T-helper 17 cell (primary cell): ENCODE results near the gene POMP. TPM values are rescaled to one million over a fixed set of nuclear protein-coding genes. Genes with fewer than 3 reads are reported as not detected.
"Not testable (repeated sequence)": the region's sequence is repeated elsewhere in the genome, so short reads cannot be mapped to it uniquely, and the experiment has no call there.

Experiments
- ATAC-seq: fragments of 150-1000 bp; cut with Tn5 transposase; 2 replicates; pipeline ENCODE4 v1.10.0; 2021; ENCODE audit warnings: mild to moderate bottlenecking, moderate library complexity
- DNase-seq, 3 donors: peaks; one replicate each; pipeline versions ENCODE4 v3.0.0 to v3.0.0-alpha.2; 2020 to 2021
- H3K9me3 ChIP-seq: one replicate; pipeline ENCODE4 v1.7.0; 2013; ENCODE audit warnings: low read length, mild to moderate bottlenecking; ENCODE audit not compliant: control insufficient read depth, poor library complexity, severe bottlenecking
- H3K27ac Mint-ChIP-seq: one replicate; pipeline ENCODE4 v1.8.0; 2022; ENCODE audit warnings: mild to moderate bottlenecking, moderate library complexity, mixed read lengths
- H3K27me3 Mint-ChIP-seq: one replicate; pipeline ENCODE4 v1.8.0; 2022; ENCODE audit warnings: mixed read lengths
- H3K36me3 Mint-ChIP-seq: one replicate; pipeline ENCODE4 v1.8.0; 2022; ENCODE audit warnings: low read depth, mixed read lengths
- H3K4me1 Mint-ChIP-seq: one replicate; pipeline ENCODE4 v1.8.0; 2022; ENCODE audit warnings: mild to moderate bottlenecking, mixed read lengths
- H3K4me3 Mint-ChIP-seq: one replicate; pipeline ENCODE4 v1.8.0; 2022; ENCODE audit warnings: mild to moderate bottlenecking, moderate library complexity, mixed read lengths
- total RNA-seq, 4 donors: library from RNA in 2 of 4; stranded (reverse) in 2 of 4; gene quantifications; one replicate each; pipeline ENCODE4 v1.2.3 and lab custom pipeline; 2022 to 2026

POMP gene
- total RNA-seq, 2 donors from 2014 or later = 22.9 to 29.4 TPM

GRCh38 chr13:28685892-28686291 lies 27.0 kb downstream of the POMP start:
- no peaks in the 10 kb centered on the region for H3K27me3 Mint-ChIP-seq
- H3K4me3 Mint-ChIP-seq = no peak overlapping the region
- ATAC-seq (no peak), DNase-seq (no peak)
- no peaks in the 10 kb centered on the region for H3K9me3 ChIP-seq
- H3K36me3 Mint-ChIP-seq = no peaks in the 10 kb centered on the region
- peaks cover 4% of the 10 kb centered on the region for H3K4me1 Mint-ChIP-seq
- no peak overlapping the region for H3K27ac Mint-ChIP-seq

DNA sequence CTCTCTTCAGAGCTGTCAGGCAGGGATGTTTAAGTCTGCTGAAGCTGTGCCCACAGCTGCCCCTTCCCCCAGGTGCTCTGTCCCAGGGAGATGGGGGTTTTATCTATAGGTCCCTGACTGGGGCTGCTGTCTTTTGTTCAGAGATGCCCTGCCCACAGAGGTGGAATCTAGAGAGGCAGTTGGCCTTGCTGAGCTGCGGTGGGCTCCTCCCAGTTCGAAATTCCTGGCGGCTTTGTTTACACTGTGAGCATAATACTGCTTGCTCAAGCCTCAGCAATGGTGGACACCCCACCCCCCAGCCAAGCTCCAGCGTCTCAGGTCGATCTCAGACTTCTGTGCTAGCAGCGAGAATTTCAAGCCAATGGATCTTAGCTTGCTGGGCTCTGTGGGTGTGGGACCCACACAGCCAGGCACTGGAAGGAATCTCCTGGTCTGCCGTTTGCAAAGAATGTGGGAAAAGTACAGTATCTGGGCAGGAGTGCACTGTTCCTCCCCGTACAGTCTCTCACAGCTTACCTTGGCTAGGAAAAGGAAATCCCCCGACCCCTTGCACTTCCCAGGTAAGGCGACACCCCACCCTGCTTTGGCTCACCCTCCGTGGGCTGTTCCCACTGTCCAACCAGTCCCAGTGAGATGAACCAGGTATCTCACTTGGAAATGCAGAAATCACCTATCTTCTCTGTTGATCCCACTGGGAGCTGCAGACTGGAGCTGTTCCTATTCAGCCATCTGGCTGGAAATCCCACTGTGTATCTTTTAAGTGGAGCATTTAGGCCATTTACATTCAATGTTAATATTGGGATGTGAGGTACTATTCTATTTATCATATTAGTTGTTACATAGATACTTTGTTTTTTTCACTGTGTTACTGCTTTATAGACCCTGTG lies 34.9 kb downstream of the POMP start:
- H3K4me3 Mint-ChIP-seq, H3K36me3 Mint-ChIP-seq, DNase-seq, ATAC-seq, H3K9me3 ChIP-seq, H3K27me3 Mint-ChIP-seq, H3K27ac Mint-ChIP-seq, H3K4me1 Mint-ChIP-seq: not testable (repeated sequence)

DNA sequence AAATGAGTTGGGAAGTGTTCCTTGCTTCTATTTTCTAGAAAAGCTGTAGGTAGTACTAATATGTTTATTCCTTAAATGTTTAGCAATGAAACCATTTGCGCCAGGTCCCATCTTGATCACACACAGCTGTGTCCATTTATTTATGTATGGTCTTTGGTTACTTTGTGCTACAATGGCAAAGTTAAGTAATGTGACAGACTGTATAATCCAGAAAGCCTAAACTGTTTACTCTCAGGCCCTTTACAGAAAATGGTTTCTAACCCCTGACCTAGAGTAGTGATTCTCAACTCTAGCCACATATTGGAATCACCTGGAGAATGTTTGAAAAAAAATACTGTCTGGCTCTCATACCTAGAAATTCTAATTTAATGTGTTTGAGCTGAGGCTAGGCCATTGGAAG lies 38.5 kb downstream of the POMP start:
- Mint-ChIP-seq H3K27me3 (no peaks in the 10 kb centered on the region), H3K4me1 (no peaks in the 10 kb centered on the region), H3K27ac (no peak overlapping the region), H3K4me3 (no peak overlapping the region), H3K36me3 (peaks cover 10% of the 10 kb centered on the region)
- no peaks in the 10 kb centered on the region for H3K9me3 ChIP-seq
- DNase-seq (no peak), ATAC-seq (no peak)

- H3K9me3 ChIP-seq = no peaks in the 10 kb centered on the region
- H3K27ac Mint-ChIP-seq = no peak overlapping the region
- H3K4me1 Mint-ChIP-seq = no peaks in the 10 kb centered on the region
- ATAC-seq = no peak
- H3K36me3 Mint-ChIP-seq = peaks cover 15% of the 10 kb centered on the region
- no peak overlapping the region for H3K4me3 Mint-ChIP-seq
- H3K27me3 Mint-ChIP-seq = no peaks in the 10 kb centered on the region
- no peak for DNase-seq
Observed at GRCh38 chr13:28699246-28699645, 40.3 kb downstream of the POMP start.

- H3K9me3 ChIP-seq = no peaks in the 10 kb centered on the region
- H3K4me3 Mint-ChIP-seq = no peak overlapping the region
- H3K36me3 Mint-ChIP-seq = peaks cover 12% of the 10 kb centered on the region
- no peaks in the 10 kb centered on the region for H3K4me1 Mint-ChIP-seq
- H3K27ac Mint-ChIP-seq = no peak overlapping the region
- H3K27me3 Mint-ChIP-seq = no peaks in the 10 kb centered on the region
- ATAC-seq (no peak), DNase-seq (no peak)
Observed at GRCh38 chr13:28704282-28704681, 45.4 kb downstream of the POMP start.

DNA sequence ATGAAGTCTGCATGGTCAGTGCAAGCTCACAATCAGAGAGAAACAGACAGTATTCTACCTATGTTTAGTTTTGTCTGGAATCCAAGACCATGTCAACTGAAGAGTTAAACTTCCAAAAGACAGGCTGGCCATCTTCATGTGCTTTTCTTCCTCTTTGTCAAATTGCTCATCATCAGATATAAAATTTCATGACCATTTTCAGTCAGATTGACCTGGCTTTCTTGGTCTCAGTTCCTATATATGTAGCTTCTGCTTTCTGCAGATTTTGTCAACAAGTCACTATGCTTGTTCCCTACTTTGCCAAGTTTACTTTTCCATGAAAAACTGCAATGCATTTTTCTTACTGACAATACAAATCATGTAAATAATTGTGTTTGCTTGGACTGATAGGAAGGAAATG lies 46.0 kb downstream of the POMP start:
- no peak overlapping the region for H3K27ac Mint-ChIP-seq
- no peaks in the 10 kb centered on the region for H3K27me3 Mint-ChIP-seq
- ATAC-seq (no peak), DNase-seq (no peak)
- no peaks in the 10 kb centered on the region for H3K9me3 ChIP-seq
- H3K4me3 Mint-ChIP-seq = no peak overlapping the region
- H3K36me3 Mint-ChIP-seq = peaks cover 10% of the 10 kb centered on the region
- H3K4me1 Mint-ChIP-seq = no peaks in the 10 kb centered on the region

- Mint-ChIP-seq H3K4me3 (no peak overlapping the region), H3K27ac (no peak overlapping the region), H3K27me3 (no peaks in the 10 kb centered on the region), H3K36me3 (peaks cover 8% of the 10 kb centered on the region), H3K4me1 (no peaks in the 10 kb centered on the region)
- no peak for DNase-seq
- no peak for ATAC-seq
- no peaks in the 10 kb centered on the region for H3K9me3 ChIP-seq
Observed at GRCh38 chr13:28705461-28706083, 46.6 kb downstream of the POMP start.

- Mint-ChIP-seq H3K27ac (no peak overlapping the region), H3K27me3 (no peaks in the 10 kb centered on the region), H3K36me3 (peaks cover 8% of the 10 kb centered on the region), H3K4me3 (no peak overlapping the region), H3K4me1 (no peaks in the 10 kb centered on the region)
- no peak for ATAC-seq
- H3K9me3 ChIP-seq = no peaks in the 10 kb centered on the region
- no peak for DNase-seq
Observed at GRCh38 chr13:28707629-28708427, 48.9 kb downstream of the POMP start.

GRCh38 chr13:28710161-28710560 lies 51.2 kb downstream of the POMP start:
- Mint-ChIP-seq H3K4me1 (peaks cover 2% of the 10 kb centered on the region), H3K27me3 (no peaks in the 10 kb centered on the region), H3K36me3 (peaks cover 2% of the 10 kb centered on the region), H3K27ac (no peak overlapping the region), H3K4me3 (no peak overlapping the region)
- H3K9me3 ChIP-seq = no peaks in the 10 kb centered on the region
- no peak for ATAC-seq
- DNase-seq = no peak

DNA sequence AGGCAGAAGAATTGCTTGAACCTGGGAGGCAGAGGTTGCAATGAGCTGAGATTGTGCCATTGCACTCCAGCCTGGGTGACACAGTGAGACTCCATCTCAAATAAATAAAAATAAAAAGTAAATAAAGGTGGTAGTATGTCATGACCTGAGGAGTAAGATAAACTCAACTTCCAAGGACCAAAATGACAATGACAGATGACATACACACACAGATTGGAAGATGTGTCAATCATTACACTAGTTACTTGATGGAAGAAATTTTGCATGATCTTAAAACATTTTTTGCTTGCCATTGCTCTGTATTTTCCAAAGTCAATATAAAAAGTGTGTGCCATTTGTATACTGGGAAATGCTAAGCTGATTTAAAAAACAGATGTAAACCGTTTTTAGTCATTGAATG lies 55.7 kb downstream of the POMP start:
- ATAC-seq (no peak), DNase-seq (no peak)
- H3K27ac Mint-ChIP-seq = peak overlapping the region; percentile 75
- H3K4me1 Mint-ChIP-seq = peaks cover 21% of the 10 kb centered on the region
- H3K4me3 Mint-ChIP-seq = no peak overlapping the region
- H3K9me3 ChIP-seq = no peaks in the 10 kb centered on the region
- H3K27me3 Mint-ChIP-seq = no peaks in the 10 kb centered on the region
- H3K36me3 Mint-ChIP-seq = peaks cover 2% of the 10 kb centered on the region

DNA sequence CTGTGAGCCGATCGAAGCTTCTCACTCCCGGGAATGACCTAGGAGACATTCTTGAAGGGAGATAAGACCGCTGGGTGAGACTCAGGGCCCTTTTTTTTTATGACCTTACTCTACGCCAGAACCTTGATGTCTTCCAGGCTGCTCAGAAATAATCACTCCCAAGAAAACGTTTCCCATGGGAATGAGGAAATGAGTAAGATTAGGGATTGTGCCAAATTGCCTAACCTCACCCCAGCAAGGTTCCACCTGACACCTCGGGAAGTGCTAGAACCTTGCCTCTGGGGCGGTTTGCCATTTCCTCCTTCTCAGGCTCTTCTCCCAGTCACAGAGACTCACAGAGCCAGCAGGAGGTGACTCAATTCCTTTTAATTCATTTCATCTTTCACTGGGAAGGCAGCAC lies 57.6 kb downstream of the POMP start:
- peak overlapping the region; percentile 66 for H3K4me3 Mint-ChIP-seq
- no peak overlapping the region for H3K27ac Mint-ChIP-seq

GRCh38 chr13:28717170-28717569 lies 58.2 kb downstream of the POMP start:
- Mint-ChIP-seq H3K4me3 (peak overlapping the region; percentile 66), H3K36me3 (no peaks in the 10 kb centered on the region), H3K27me3 (no peaks in the 10 kb centered on the region), H3K27ac (peak overlapping the region; percentile 92), H3K4me1 (peaks cover 21% of the 10 kb centered on the region)
- DNase-seq (no peak), ATAC-seq (no peak)
- H3K9me3 ChIP-seq = no peaks in the 10 kb centered on the region

More for the DNA sequence above, 57.6 kb downstream of the POMP start:
- no peaks in the 10 kb centered on the region for H3K9me3 ChIP-seq
- Mint-ChIP-seq H3K4me1 (peaks cover 21% of the 10 kb centered on the region), H3K36me3 (no peaks in the 10 kb centered on the region), H3K27me3 (no peaks in the 10 kb centered on the region)
- no peak for DNase-seq
- ATAC-seq = no peak

DNA sequence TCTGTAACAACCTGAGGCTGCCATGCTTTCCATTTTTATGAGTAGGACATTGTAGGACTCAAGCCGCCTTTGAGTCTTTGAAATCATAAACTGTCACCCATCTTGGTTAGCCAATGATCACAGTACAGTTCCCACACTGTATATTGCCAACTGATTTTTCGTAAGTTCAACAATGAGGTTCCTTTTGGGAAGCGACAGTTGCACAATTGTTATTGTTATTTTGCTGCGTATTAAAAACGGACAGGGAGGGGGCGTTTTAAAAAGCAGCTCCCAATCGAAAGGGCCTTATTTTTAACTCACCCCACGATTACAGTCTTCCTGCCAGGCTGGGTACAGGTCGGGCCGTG lies 59.2 kb downstream of the POMP start:
- H3K27me3 Mint-ChIP-seq = no peaks in the 10 kb centered on the region
- no peak for DNase-seq
- peaks cover 21% of the 10 kb centered on the region for H3K4me1 Mint-ChIP-seq
- H3K9me3 ChIP-seq = no peaks in the 10 kb centered on the region
- ATAC-seq = peak; percentile 45
- H3K36me3 Mint-ChIP-seq = no peaks in the 10 kb centered on the region
- H3K27ac Mint-ChIP-seq = peak overlapping the region; percentile 92
- peak overlapping the region; percentile 98 for H3K4me3 Mint-ChIP-seq
